ENCODE measurements around the gene AFDN. TPM values are rescaled to one million over a fixed set of nuclear protein-coding genes. Genes with fewer than 3 reads are reported as not detected.
A peak's percentile ranks its signal among the peaks of the same experiment; 100 is the strongest.

AFDN gene
- total and polyA plus RNA-seq, 8 donors: 137 to 422 (median 284) TPM

GRCh38 chr6:168011291-168011690 lies 184.6 kb downstream of the AFDN start:
- no peak for ATAC-seq
- no peak overlapping the region for H3K4me3 ChIP-seq
- H3K27me3 ChIP-seq: no peaks in the 10 kb centered on the region
- DNase-seq: no peak
- no peak for TF ChIP-seq CTCF (IDR thresholded peaks at IDR 0.05)
- intact Hi-C loops (cut with DNase I): no loop called here
- H3K27ac ChIP-seq: no peak overlapping the region
- peaks cover 4 to 5% of the 10 kb centered on the region in 2 donors for H3K4me1 ChIP-seq
- H3K36me3 ChIP-seq: no peaks in the 10 kb centered on the region
- peaks cover 0 to 35% of the 10 kb centered on the region in 2 donors for H3K9me3 ChIP-seq

GRCh38 chr6:168012431-168013249 lies 185.9 kb downstream of the AFDN start:
- Histone ChIP-seq H3K4me3 (no peak overlapping the region), H3K4me1 (no peaks in the 10 kb centered on the region), H3K27ac (no peak overlapping the region), H3K27me3 (no peaks in the 10 kb centered on the region), H3K9me3 (peaks cover 0 to 35% of the 10 kb centered on the region in 2 donors), H3K36me3 (no peaks in the 10 kb centered on the region)
- no peak for DNase-seq
- intact Hi-C loops (cut with DNase I): no loop called here
- no peak for TF ChIP-seq CTCF (IDR thresholded peaks at IDR 0.05)
- ATAC-seq: no peak

- H3K4me1 ChIP-seq: no peaks in the 10 kb centered on the region
- peaks cover 0 to 35% of the 10 kb centered on the region in 2 donors for H3K9me3 ChIP-seq
- no peaks in the 10 kb centered on the region for H3K27me3 ChIP-seq
- no peak for TF ChIP-seq CTCF (IDR thresholded peaks at IDR 0.05)
- DNase-seq: no peak
- no peak for ATAC-seq
- H3K36me3 ChIP-seq: no peaks in the 10 kb centered on the region
- H3K27ac ChIP-seq: no peak overlapping the region
- intact Hi-C loops (cut with DNase I): no loop called here
- H3K4me3 ChIP-seq: no peak overlapping the region
Observed at GRCh38 chr6:168013250-168013915, 186.7 kb downstream of the AFDN start.

- Histone ChIP-seq H3K4me3 (no peak overlapping the region), H3K36me3 (no peaks in the 10 kb centered on the region), H3K9me3 (peaks cover 0 to 39% of the 10 kb centered on the region in 2 donors), H3K27me3 (no peaks in the 10 kb centered on the region), H3K27ac (no peak overlapping the region), H3K4me1 (no peaks in the 10 kb centered on the region)
- no peak for TF ChIP-seq CTCF (IDR thresholded peaks at IDR 0.05)
- ATAC-seq: no peak
- peak in 2 of 4 donors; percentile 86 to 88 for DNase-seq
- intact Hi-C loops (cut with DNase I): no loop called here
Observed at GRCh38 chr6:168014428-168014827, 187.7 kb downstream of the AFDN start.

GRCh38 chr6:168015009-168015408 lies 188.3 kb downstream of the AFDN start:
- no peak for TF ChIP-seq CTCF (IDR thresholded peaks at IDR 0.05)
- Histone ChIP-seq H3K27ac (no peak overlapping the region), H3K36me3 (no peaks in the 10 kb centered on the region), H3K9me3 (peaks cover 0 to 38% of the 10 kb centered on the region in 2 donors), H3K4me3 (no peak overlapping the region), H3K4me1 (no peaks in the 10 kb centered on the region), H3K27me3 (no peaks in the 10 kb centered on the region)
- intact Hi-C loops (cut with DNase I): no loop called here
- peak in 1 of 4 donors; percentile 60 for DNase-seq
- ATAC-seq: no peak
